HG03103 (cell line): Measurements from ENCODE around the gene PACRG.

ENCODE experiments used
- ATAC-seq: cut with Tn5 transposase; IDR thresholded peaks from one replicate; pipeline ENCODE4 v1.9.1; 2021; ENCODE audit warnings: low read depth; ENCODE audit not compliant: unreplicated experiment

Gene PACRG

DNA sequence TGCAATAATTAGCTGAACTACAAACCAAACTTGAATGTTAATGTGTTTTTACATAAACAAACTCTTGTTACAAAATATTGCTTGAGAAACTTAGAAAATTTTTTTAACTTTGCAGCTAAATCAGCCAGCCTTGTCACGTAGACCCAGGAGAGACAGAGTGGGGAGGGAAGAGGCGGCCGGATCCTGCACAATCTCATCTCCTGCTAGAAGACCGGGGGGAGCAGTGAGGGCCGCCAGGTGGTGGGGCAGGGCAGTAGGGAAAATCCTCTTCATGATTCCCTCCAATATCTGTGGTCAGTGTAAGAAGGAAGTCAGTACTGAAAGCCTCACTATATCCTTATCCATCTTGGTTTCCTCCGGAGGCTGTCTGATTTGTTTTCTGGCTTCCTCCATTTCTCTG, 193.3 kb downstream of the PACRG start:
- ATAC-seq: no peak

DNA sequence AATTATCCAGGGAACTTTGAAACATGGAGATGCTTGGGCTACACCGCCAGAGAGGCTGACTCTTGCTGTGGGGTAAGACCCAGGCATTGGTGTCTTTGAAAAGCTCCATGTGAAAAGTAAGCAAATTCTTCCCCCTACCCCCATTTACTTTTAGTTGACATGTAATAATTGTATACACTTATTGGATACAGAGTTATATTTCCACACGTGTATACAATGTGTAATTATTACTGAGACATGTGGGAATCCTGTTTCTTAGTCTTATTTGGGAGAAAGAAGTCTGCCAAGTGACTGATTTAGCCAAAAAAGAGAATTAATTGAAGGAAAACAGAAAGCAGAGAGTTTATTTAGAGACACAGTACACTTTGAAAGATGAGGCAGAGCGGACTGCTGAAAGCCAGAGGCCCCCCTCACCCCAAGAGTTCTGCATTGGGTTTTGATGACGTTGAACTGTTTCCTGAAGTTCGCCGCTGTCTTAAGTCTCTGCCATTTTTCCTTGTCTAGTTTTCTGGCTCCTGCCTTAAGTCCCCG, 193.8 kb downstream of the PACRG start:
- ATAC-seq: no peak

DNA sequence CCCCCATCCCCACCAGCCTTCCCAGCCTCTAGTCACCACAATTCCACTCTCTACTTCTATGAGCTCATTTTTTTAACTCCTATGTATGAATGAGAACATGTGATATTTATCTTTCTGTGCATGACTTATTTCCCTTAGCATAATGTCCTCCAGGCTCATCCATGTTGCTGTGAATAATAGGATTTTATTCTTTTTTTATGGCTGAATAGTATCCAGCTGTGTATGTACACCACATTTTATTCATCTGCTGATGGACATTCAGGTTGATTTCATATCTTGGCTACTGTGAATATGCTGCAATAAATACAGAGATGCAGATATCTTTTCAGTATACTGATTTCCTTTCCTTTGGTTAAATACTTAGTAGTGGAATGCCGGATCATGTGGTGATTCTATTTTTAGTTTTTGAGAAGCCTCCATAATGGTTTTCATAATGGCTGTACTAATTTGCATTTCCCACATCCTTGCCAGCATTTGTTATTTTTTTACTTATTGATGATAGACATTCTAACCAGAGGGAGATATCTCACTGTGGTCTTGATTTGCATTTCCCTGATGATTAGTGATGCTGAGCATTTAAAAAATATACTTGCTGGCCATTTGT, 194.9 kb downstream of the PACRG start:
- ATAC-seq: no peak

DNA sequence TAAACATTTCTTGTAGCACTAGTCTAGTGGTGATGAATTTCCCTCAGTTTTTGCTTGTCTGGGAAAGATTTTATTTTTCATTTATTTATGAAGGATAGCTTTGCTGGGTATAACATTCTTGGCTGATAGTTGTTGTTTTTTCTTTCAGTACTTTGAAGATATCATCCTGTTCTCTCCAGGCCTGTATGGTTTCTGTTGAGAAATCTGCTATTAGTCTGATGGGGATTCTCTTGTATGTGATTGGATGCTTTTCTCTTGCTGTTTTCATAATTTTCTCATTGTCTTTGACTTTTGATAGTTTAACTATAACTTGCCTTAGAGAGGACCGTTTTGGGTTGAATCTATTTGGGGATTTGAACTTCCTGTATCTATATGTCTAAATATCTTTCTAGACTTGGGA, 207.1 kb downstream of the PACRG start:
- no peak for ATAC-seq

DNA sequence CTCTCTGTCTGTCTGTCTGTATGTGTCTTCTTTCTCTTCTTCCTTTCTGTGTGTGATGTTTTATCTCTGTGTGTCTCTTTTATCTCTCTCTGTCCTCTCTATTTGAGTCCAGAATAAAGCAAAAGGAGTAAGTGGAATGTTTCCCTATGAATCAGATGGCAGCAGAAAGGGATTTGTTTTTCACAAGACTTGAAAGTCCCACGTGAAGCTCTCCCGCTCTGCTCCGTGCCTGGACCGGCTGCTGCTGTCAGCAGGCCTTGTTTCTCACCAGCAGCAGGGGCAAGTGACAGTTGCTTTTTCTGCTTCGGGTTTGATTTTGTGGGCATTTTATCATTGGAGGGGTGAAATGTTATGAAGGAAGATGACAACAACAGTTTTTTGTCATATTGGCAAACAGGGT, 212.7 kb downstream of the PACRG start:
- ATAC-seq: no peak

DNA sequence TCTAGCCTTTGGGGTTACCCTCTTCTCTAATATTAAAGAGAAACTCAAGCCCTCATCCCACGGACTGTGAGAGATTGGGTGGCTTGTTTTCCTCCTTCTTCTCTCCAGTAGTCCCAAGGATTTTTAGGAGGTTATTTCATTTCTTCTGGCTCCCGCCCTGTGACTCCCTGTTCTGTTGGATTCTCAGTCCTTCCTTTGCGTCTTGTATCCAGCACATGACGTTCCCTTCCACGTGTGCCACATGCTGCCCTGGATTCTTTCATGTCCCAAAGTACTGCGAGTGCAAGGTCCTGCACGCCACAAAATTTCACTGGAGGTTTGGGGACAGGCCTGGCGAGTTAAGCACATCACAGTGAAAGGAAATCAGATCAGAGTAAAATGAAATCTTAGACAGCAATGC, 213.4 kb downstream of the PACRG start:
- ATAC-seq: no peak

DNA sequence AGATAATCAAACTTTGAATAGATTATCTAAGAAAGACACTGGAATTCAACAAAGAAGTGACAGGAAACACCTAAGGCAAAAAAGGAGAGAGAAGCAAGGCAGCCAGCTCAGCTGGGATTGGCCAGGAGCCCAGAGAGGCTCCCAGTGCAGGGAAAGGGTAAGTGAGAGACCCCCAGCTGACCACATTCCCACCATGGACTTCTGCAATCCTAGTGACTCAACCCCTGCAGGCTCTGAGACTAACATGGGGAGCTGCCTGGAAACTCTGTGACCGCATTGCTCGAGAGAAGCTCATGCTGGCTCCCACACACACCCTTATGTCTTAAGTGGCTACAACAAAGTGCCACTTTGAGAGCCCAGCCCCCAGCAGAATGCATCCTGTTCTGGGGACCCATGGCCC, 215.1 kb downstream of the PACRG start:
- ATAC-seq: no peak

DNA sequence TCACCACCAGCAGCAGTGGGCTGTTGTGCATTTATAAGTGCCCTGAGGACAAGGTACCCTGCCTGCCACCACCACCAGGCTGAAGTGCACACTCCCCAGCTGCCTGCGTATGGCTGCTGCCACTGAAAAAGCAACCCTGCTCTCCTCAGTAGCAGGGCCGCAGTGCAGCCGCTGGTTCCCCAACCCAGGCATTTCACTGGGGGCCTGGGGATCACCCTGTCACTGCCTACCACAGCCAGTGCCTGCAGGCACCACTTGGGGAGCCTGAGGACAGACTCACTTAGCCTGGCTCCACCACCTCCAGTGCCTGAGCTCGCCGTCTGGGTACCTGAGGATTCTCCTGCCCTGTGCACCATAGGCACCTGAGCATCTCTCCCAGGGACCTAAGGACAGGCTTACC, 215.6 kb downstream of the PACRG start:
- no peak for ATAC-seq

DNA sequence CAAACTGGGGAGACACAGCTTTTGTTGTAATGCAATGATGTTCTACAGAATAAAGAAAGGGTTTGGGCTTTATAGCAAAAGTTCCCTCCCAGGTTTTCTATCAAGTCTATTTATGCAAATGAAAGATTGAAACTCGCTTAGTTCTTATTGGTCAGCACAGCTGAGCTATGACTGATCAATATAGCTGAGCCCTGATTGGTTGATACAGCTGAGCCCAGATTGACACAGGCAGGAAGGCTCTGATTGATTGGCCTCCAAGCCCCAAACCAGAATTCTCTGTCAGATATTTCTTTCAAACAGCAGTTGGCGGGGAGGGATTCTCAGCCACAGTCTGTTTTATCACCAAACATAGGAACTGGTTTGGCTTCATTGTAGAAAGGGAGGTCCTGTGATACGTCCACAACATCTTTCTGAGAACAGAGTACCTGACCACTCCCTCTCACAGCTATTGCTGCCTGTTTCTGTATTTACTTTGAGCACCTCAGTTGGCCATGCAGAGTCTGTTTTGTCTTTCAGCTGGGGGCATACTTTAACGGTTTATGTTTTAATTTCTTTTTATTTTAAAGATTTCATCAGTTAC, 223.5 kb downstream of the PACRG start:
- no peak for ATAC-seq

DNA sequence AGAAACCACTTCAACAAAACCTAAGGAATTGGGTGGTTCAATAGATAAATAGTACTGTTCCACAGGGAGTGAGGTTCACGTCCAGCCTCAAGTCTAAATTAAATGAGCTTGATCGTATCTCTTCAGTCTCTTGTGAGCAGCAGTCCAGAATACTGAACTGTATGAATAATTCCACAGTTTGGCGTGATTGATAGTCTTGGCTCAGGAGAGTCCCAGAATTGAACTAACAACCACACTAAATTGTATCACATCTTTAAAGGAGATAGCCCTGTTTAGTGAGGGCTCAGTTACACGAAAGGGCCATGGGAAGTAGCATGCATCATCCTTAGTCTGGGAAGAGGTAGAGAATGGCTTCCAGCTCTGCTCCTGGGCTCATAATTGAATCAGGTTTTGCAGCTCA, 224.6 kb downstream of the PACRG start:
- no peak for ATAC-seq

DNA sequence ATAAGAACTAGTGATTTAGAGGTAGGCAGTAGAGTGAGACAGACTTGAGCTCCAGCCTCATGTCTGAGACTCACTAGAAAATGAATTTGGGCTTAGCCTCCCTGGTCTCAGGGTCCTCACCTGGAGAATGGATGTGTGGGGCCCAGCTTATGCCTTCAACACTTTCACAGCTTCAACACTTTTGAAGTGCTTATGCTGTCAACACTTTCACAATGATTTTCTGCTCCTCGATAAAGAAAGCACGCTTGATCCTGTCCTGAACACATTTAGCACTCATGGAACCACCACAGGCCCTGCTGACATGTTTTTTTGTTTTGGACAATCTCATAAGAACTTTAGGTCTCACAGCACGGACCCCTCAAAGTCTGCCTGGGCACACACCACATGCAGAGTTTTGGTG, 229.3 kb downstream of the PACRG start:
- ATAC-seq: no peak

DNA sequence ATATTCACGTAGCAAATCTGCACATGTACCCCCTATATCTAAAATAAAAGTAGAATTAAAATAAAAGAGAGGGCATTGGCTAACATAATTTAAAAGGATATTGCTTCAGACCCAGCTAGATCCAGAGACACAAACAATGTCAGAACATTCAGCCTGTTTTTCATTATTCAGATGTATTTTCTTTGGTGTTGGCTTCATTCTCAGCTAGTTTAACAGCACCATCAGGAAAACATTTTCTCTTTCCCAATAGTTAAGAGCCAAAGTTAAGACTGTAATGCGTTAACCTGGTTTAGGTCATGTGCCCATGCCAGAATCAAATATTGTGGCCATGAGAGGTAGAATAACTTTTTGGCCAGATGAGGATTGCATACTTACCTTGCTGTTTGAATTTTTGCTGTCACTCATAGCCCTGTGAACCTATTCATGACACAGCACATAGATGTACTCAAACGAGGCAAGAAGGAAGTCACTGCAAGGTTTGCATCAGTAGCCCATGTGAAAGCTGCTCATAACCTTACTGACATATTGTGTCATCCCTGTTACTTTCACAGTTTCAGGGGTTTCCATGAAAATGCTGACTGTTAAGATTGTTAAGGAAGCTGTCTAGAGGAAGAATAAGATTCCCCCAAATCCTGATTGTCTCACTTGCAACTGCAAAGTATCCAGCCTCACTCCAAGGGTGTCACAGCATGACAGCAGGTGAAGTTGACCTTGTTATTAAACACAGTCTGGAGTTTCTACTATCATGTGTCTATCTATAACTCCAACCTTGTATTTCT, 233.1 kb downstream of the PACRG start:
- ATAC-seq: no peak

DNA sequence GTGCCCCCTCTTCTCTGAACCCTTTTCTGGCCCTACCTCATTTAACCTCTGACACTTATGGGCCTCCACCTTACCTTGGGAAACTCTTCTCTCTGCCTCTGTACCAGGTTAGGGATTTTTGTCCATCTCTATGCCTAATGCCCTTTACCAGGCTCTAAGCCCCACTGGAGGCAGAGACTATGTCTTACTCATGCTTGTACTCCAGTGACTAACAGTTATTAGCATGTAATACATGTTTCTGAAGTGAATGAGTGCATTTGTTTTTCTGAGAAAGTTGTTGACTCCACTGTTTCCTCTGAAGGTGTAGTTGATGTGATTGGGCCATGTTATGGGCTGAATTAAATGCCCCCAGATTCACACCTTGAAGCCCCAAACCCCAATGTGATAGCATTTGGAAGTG, 234.3 kb downstream of the PACRG start:
- no peak for ATAC-seq

DNA sequence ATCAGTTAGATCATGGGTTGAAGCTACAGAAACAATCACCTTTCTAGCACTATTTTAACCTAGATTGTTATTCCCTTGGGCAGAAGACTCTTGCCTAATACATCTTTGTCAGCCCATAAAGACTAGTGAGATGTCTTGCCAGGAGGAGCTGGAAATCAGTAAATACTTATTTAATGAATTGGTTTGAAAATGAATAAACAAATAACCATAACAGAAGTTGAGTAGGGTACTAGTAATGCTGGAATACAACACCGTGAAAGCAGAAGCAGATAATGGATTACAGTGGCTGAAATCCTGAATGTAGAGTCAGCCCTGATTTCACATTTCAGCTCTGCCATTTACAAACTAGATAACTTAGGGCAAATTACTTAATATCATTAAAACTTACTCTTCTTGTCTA, 236.1 kb downstream of the PACRG start:
- no peak for ATAC-seq

DNA sequence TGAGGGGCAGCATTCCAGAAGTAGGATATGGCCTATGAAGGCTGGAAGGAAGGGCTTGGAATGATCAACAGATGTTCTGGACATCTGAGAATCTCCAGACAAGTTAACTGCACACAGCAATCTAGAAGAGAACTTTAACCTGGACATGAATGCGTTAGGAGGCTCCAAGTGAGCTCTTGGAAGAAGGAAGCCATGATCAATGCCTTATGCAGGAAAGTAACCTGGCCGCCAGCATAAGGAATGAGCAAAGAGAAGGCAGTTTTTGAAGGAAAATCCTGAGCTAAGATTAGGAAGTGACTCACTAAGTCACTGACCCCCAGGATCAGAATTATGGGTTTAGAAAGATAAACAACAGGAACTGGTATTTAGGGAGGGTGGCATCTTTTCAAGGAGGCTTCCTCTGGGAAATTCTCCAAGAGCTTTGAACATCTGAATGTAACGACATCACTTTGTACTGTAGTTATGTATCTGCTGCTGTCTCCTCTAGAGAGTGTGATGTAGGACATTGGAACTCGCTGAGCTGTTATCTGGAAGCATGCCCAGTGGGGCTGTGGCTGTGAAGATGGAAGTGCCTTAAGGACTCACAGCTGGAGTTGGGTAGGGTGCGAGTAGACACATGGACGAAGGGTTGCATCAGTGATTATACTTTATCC, 236.8 kb downstream of the PACRG start:
- no peak for ATAC-seq

DNA sequence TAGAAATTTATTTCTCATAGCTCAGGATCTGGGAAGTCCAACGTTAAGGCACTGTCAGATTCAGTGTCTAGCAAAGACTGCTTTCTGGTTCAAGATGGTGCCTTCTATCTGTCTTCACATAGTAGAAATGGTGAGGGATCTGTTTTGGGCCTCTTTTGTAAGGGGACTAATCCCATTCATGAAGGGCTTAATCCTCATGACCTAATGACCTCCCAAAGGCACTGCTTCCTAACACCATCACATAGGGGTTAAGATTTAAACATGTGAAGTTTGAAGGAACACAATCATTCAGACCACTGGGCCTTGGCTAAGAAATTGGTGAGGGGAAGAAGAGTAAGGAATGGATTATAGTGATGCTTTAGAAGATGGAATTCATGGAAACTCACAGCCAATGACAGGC, 237.6 kb downstream of the PACRG start:
- ATAC-seq: no peak

DNA sequence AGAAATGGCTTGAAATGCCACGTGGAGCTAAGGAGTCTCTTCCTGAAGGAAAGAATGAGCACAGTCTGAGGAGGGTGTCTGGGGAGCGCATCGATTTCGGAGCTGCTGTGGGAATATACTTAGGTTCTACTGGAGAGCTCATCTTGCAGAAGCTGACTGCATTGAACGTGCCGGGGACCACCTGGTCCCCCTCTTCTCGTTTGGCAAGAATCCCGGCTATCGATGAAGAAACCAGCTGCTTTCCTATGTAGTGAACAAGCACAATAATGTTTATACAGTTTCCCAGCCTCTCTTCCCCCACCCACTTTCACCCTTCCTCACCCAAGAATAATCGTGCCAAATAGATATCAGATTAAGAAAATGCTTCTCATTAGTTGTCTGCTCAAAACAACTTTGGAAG, 242.5 kb downstream of the PACRG start:
- ATAC-seq: no peak

DNA sequence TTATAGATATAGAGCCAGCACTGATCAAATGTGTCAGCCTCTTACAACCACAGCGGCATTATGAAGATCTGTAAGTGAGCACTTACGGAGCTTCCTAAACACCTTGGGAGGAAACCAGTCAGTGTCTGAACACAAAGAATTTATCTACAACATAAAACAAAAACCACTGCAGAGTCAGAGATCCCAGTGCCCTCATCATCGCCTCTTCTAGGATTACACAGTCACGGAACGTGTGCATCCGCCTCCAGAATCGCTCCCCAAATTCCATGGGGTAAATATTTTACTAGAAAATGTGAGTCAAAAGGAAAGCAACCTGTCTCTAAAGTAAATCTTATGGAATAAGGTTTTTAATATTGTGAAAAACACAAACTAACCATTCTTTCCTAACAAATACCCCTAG, 243.6 kb downstream of the PACRG start:
- no peak for ATAC-seq

DNA sequence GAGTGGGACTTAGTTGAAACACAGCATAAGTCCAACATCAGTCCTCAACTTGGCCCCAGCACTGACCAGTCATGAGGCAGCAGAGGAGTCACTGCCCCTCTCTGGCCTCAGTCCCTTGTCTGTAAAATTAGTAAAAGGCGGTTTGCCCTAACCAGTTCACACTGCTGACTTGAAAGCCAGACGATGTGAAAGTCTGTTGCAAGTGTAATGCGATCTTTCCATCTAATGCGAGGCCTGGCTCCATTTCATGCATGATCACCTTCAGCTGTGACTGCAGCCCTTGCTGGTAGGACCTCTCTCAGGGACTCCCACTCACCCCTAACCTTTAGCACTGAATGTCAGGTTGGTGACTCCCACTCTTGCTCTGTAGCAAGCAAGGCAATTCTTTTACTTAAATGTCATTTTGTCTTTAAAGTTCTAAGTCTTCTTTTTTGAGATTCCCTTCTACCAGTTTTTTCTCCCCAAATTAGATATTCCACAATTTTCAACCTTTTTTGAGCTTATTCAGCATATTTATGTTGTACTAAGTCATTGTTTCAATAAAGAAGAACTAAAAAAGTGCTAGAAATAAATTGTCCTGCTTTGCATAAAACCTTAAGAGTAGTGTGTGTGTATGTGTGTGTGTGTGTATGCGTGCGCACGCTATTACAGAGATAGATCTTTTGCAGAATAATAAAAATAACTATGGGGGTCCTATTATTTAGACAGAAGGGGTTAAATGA, 245.5 kb downstream of the PACRG start:
- ATAC-seq: no peak

DNA sequence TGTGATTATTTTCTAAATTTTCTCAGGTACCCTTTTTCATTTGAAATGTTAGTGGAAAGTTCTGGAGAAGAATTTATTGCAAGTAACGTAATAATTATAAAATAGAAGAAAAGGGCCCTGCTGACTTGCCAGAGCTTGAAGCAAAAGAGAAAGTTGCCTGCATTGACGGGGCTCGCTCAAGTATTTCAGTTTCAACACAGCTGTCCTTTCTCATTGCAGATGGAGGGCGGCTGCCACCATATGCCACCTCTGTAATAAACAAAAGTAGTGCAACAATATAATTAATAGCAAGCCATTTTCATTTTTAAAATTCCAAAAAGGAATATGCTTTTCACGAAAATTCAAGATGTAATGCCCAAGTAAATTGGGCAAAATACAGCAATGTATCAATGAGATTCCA, 246.2 kb downstream of the PACRG start:
- ATAC-seq: no peak

DNA sequence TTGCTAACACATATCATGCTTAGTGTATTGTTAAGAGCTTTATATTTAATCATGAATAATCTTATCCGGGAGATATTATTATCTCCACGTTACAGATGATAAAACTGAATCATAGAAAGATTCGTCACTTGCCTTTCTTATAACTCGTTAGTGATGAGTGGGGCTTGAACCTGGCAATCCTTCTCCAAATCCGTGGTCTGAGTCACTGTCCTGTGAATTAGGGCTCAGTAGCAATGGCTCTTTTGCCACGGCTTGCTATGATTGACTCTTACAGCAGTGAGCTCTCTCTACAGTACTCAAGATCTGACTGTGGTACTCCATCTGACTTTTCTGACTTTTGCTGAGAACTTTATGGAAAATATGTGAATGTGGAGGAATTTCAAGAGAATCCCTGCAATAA, 246.9 kb downstream of the PACRG start:
- no peak for ATAC-seq
